H9 (cell line): ENCODE data around the gene OR2AG2. TPM values are rescaled to one million over a fixed set of nuclear protein-coding genes. Genes with fewer than 3 reads are reported as not detected.
A peak's percentile ranks its signal among the peaks of the same experiment; 100 is the strongest.

Experiments
- DNase-seq: peaks from one replicate; pipeline ENCODE4 v3.0.0-alpha.2; 2017
- H2AFZ ChIP-seq: one replicate; pipeline ENCODE4 v1.6.1; 2013; ENCODE audit warnings: mild to moderate bottlenecking, low read length, control low read depth, moderate library complexity
- H2AK5ac ChIP-seq: 2 replicates; pipeline ENCODE4 v1.6.1; 2013; ENCODE audit warnings: low read length, control low read depth, mixed read lengths; ENCODE audit not compliant: insufficient read length
- H2BK120ac ChIP-seq: one replicate; pipeline ENCODE4 v1.6.1; 2013; ENCODE audit warnings: low read depth, mild to moderate bottlenecking, low read length, control low read depth, inconsistent platforms; ENCODE audit not compliant: poor library complexity, severe bottlenecking
- H2BK12ac ChIP-seq: 2 replicates; pipeline ENCODE4 v1.6.1; 2013; ENCODE audit warnings: low read length, control low read depth, mixed read lengths, low read depth; ENCODE audit not compliant: insufficient read length
- H2BK15ac ChIP-seq: 2 replicates; pipeline ENCODE4 v1.6.1; 2013; ENCODE audit warnings: low read depth, low read length, control low read depth
- H2BK20ac ChIP-seq: one replicate; pipeline ENCODE4 v1.6.1; 2013; ENCODE audit warnings: low read depth, mild to moderate bottlenecking, low read length, control low read depth, inconsistent platforms; ENCODE audit not compliant: poor library complexity, severe bottlenecking
- H2BK5ac ChIP-seq: 2 replicates; pipeline ENCODE4 v1.6.1; 2013; ENCODE audit warnings: low read length, control low read depth, mixed read lengths; ENCODE audit not compliant: insufficient read length
- H3K14ac ChIP-seq: 2 replicates; pipeline ENCODE4 v1.6.1; 2013; ENCODE audit warnings: low read length, control low read depth; ENCODE audit not compliant: insufficient read depth
- H3K18ac ChIP-seq: 2 replicates; pipeline ENCODE4 v1.6.1; 2013; ENCODE audit warnings: low read depth, mild to moderate bottlenecking, mixed read lengths, low read length, control low read depth; ENCODE audit not compliant: insufficient read length
- H3K23ac ChIP-seq: 2 replicates; pipeline ENCODE4 v1.6.1; 2013; ENCODE audit warnings: low read length, control low read depth, mixed read lengths, low read depth; ENCODE audit not compliant: insufficient read length
- H3K23me2 ChIP-seq: 2 replicates; pipeline ENCODE4 v1.6.1; 2013; ENCODE audit warnings: low read depth, mild to moderate bottlenecking, mixed read lengths, low read length, control low read depth; ENCODE audit not compliant: insufficient read length, poor library complexity, severe bottlenecking
- H3K27ac ChIP-seq: 2 replicates; pipeline ENCODE4 v1.5.1; 2013; ENCODE audit warnings: low read length, control low read depth, mixed read lengths, low read depth; ENCODE audit not compliant: insufficient read length
- H3K27me3 ChIP-seq: 2 replicates; pipeline ENCODE4 v1.6.1; 2013; ENCODE audit warnings: low read length, control low read depth, inconsistent platforms; ENCODE audit not compliant: insufficient read depth
- H3K4ac ChIP-seq: 2 replicates; pipeline ENCODE4 v1.6.1; 2013; ENCODE audit warnings: low read depth, mild to moderate bottlenecking, control low read depth, inconsistent platforms, low read length, moderate library complexity
- H3K4me1 ChIP-seq: 2 replicates; pipeline ENCODE4 v1.6.1; 2013; ENCODE audit warnings: low read length, control low read depth, inconsistent platforms; ENCODE audit not compliant: insufficient read depth
- H3K4me2 ChIP-seq: 2 replicates; pipeline ENCODE4 v1.6.1; 2013; ENCODE audit warnings: low read length, control low read depth, mixed read lengths; ENCODE audit not compliant: insufficient read length, insufficient read depth
- H3K56ac ChIP-seq: 2 replicates; pipeline ENCODE4 v1.6.1; 2013; ENCODE audit warnings: low read depth, mild to moderate bottlenecking, mixed read lengths, low read length, control low read depth; ENCODE audit not compliant: insufficient read length
- H3K79me1 ChIP-seq: 2 replicates; pipeline ENCODE4 v1.6.1; 2013; ENCODE audit warnings: low read depth, mild to moderate bottlenecking, moderate library complexity, low read length, control low read depth, inconsistent platforms; ENCODE audit not compliant: insufficient read depth, poor library complexity, severe bottlenecking
- H3K79me2 ChIP-seq: 2 replicates; pipeline ENCODE4 v1.6.1; 2013; ENCODE audit warnings: low read length, control low read depth, inconsistent platforms; ENCODE audit not compliant: insufficient read depth
- H3K9ac ChIP-seq: 2 replicates; pipeline ENCODE4 v1.6.1; 2013; ENCODE audit warnings: low read length, control low read depth, mixed read lengths; ENCODE audit not compliant: insufficient read length; ENCODE audit errors: extremely low read depth
- H3K9me3 ChIP-seq: one replicate; pipeline ENCODE4 v1.6.1; 2013; ENCODE audit warnings: low read depth, low read length, inconsistent platforms; ENCODE audit not compliant: control insufficient read depth
- H3T11ph ChIP-seq: one replicate; pipeline ENCODE4 v1.6.1; 2013; ENCODE audit warnings: mild to moderate bottlenecking, low read length, control low read depth, inconsistent platforms
- H4K20me1 ChIP-seq: one replicate; pipeline ENCODE4 v1.6.1; 2013; ENCODE audit not compliant: control insufficient read depth, insufficient read length, insufficient read depth
- H4K5ac ChIP-seq: 2 replicates; pipeline ENCODE4 v1.6.1; 2013; ENCODE audit warnings: low read depth, mild to moderate bottlenecking, mixed read lengths, low read length, control low read depth; ENCODE audit not compliant: insufficient read length
- H4K8ac ChIP-seq: replicated peaks from 2 replicates; pipeline ENCODE4 v1.6.1; 2013; ENCODE audit warnings: low read length, control low read depth, mixed read lengths, low read depth; ENCODE audit not compliant: insufficient read length
- H4K91ac ChIP-seq: 2 replicates; pipeline ENCODE4 v1.6.1; 2013; ENCODE audit warnings: low read depth, mild to moderate bottlenecking, moderate library complexity, mixed read lengths, low read length, control low read depth; ENCODE audit not compliant: insufficient read length
- H3K27ac Mint-ChIP-seq, 3 experiments: 2 replicates in 2 of 3; 3 replicates in 1 of 3; pipeline ENCODE4 v1.8.0; 2020 to 2021; ENCODE audit warnings: mixed read lengths in 3 of 3, mild to moderate bottlenecking in 1 of 3, moderate library complexity in 1 of 3
- H3K27me3 Mint-ChIP-seq: 2 replicates; pipeline ENCODE4 v1.8.0; 2021; ENCODE audit warnings: low read depth, mild to moderate bottlenecking, moderate library complexity, mixed read lengths
- H3K36me3 Mint-ChIP-seq, 3 experiments: 2 replicates in 2 of 3; 3 replicates in 1 of 3; pipeline ENCODE4 v1.8.0; 2020 to 2021; ENCODE audit warnings: low read depth in 3 of 3, mixed read lengths in 3 of 3; ENCODE audit not compliant: insufficient read depth in 1 of 3
- H3K4me1 Mint-ChIP-seq, 2 experiments: 2 replicates each; pipeline ENCODE4 v1.8.0; 2020; ENCODE audit warnings: mixed read lengths in 2 of 2
- H3K4me3 Mint-ChIP-seq, 2 experiments: 2 replicates in 1 of 2; 3 replicates in 1 of 2; pipeline ENCODE4 v1.8.0; 2020 to 2021; ENCODE audit warnings: mild to moderate bottlenecking in 2 of 2, mixed read lengths in 2 of 2, moderate library complexity in 1 of 2
- H3K9me3 Mint-ChIP-seq, 2 experiments: 2 replicates in 1 of 2; 3 replicates in 1 of 2; pipeline ENCODE4 v1.8.0; 2020; ENCODE audit warnings: mild to moderate bottlenecking in 2 of 2, mixed read lengths in 2 of 2, moderate library complexity in 1 of 2
- WGBS: extraction: QIAGEN DNeasy Blood & Tissue Kit; methylation state at CpG from one replicate; pipeline ENCODE4 v1.1.7; 2013; ENCODE audit warnings: missing lambda C conversion rate, low lambda C conversion rate, mixed read lengths; ENCODE audit not compliant: insufficient read length; ENCODE audit errors: extremely low coverage; 5-methylcytosine and 5-hydroxymethylcytosine counted together
- total RNA-seq: library from RNA; stranded (reverse); gene quantifications from 2 replicates; pipeline ENCODE4 v1.2.1, GENCODE V29; 2021
- TF ChIP-seq, protein P1 (sequence below): fragments of 200-600 bp; sonication (generic); conservative IDR thresholded peaks from 3 replicates; pipeline ENCODE4 v1.8.0; 2021; ENCODE audit warnings: antibody characterized with exemption, mild to moderate bottlenecking

OR2AG2 gene
- total RNA-seq, 1 experiment from 2014 or later: 0.33 TPM

- no CpG with 5 or more reads among the region's 1 CpG for WGBS
- Histone ChIP-seq H3K14ac (no peak overlapping the region), H3K9ac (no peak overlapping the region), H4K5ac (no peak overlapping the region), H3K4me2 (no peak overlapping the region), H3K23me2 (no peaks in the 10 kb centered on the region), H2BK15ac (no peak overlapping the region), H3K4me1 (no peaks in the 10 kb centered on the region), H4K20me1 (no peaks in the 10 kb centered on the region), H4K91ac (no peak overlapping the region), H2AK5ac (no peak overlapping the region), H2BK20ac (no peak overlapping the region), H3K79me1 (no peaks in the 10 kb centered on the region), H2AFZ (no peak overlapping the region), H3K18ac (no peak overlapping the region), H3K56ac (no peak overlapping the region), H3K23ac (no peak overlapping the region), H2BK12ac (no peak overlapping the region), H2BK5ac (no peak overlapping the region), H2BK120ac (no peak overlapping the region), H3K4ac (no peak overlapping the region), H3K27ac (no peak overlapping the region), H4K8ac (no peak overlapping the region), H3K79me2 (no peaks in the 10 kb centered on the region), H3T11ph (no peak overlapping the region), H3K27me3 (no peaks in the 10 kb centered on the region), H3K9me3 (no peaks in the 10 kb centered on the region)
- H3K4me1 Mint-ChIP-seq: peaks cover 6 to 12% of the 10 kb centered on the region in 2 experiments
- H3K27ac Mint-ChIP-seq: no peak overlapping the region
- TF ChIP-seq, protein P1, sequence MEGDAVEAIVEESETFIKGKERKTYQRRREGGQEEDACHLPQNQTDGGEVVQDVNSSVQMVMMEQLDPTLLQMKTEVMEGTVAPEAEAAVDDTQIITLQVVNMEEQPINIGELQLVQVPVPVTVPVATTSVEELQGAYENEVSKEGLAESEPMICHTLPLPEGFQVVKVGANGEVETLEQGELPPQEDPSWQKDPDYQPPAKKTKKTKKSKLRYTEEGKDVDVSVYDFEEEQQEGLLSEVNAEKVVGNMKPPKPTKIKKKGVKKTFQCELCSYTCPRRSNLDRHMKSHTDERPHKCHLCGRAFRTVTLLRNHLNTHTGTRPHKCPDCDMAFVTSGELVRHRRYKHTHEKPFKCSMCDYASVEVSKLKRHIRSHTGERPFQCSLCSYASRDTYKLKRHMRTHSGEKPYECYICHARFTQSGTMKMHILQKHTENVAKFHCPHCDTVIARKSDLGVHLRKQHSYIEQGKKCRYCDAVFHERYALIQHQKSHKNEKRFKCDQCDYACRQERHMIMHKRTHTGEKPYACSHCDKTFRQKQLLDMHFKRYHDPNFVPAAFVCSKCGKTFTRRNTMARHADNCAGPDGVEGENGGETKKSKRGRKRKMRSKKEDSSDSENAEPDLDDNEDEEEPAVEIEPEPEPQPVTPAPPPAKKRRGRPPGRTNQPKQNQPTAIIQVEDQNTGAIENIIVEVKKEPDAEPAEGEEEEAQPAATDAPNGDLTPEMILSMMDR: peak; percentile 73
- no peaks in the 10 kb centered on the region for H3K27me3 Mint-ChIP-seq
- peaks cover 4 to 5% of the 10 kb centered on the region in 2 experiments; a peak in 4 of 5 replicates for H3K9me3 Mint-ChIP-seq
- peak; percentile 87 for DNase-seq
- no peak overlapping the region for H3K4me3 Mint-ChIP-seq
- H3K36me3 Mint-ChIP-seq: no peaks in the 10 kb centered on the region; a peak in 2 of 7 replicates
Measured at GRCh38 chr11:6817694-6818093, 45.9 kb upstream of the OR2AG2 start.
